GM18508 (cell line): ENCODE data around the gene PARP16.
"Not testable (repeated sequence)": the region's sequence is repeated elsewhere in the genome, so short reads cannot be mapped to it uniquely, and the experiment has no call there.

Experiments
- ATAC-seq: cut with Tn5 transposase; IDR thresholded peaks from one replicate; pipeline ENCODE4 v1.9.1; 2021; ENCODE audit warnings: moderate number of reproducible peaks; ENCODE audit not compliant: insufficient read depth, unreplicated experiment

The PARP16 gene

GRCh38 chr15:65285291-65286068 is 1.2 kb downstream of the PARP16 start:
- ATAC-seq = no peak

- no peak for ATAC-seq
Observed at GRCh38 chr15:65278480-65278879, 8.2 kb downstream of the PARP16 start.

GRCh38 chr15:65277015-65277414 is 9.7 kb downstream of the PARP16 start:
- no peak for ATAC-seq

- ATAC-seq = no peak
Observed at GRCh38 chr15:65275728-65276126, 11.0 kb downstream of the PARP16 start.

GRCh38 chr15:65275104-65275727 is 11.5 kb downstream of the PARP16 start:
- ATAC-seq = no peak

GRCh38 chr15:65270811-65271545 is 15.7 kb downstream of the PARP16 start:
- ATAC-seq = not testable (repeated sequence)

- ATAC-seq = no peak
Observed at GRCh38 chr15:65268411-65268810, 18.3 kb downstream of the PARP16 start.

GRCh38 chr15:65266469-65266868 is 20.2 kb downstream of the PARP16 start:
- ATAC-seq = no peak

- no peak for ATAC-seq
Observed at GRCh38 chr15:65264863-65265430, 21.7 kb downstream of the PARP16 start.

GRCh38 chr15:65263313-65263712 is 23.4 kb downstream of the PARP16 start:
- ATAC-seq = no peak

- no peak for ATAC-seq
Observed at GRCh38 chr15:65260968-65261367, 25.7 kb downstream of the PARP16 start.

- no peak for ATAC-seq
Observed at GRCh38 chr15:65259367-65259797, 27.3 kb downstream of the PARP16 start.

GRCh38 chr15:65258375-65259262 is 28.1 kb downstream of the PARP16 start:
- no peak for ATAC-seq

GRCh38 chr15:65255486-65256140 is 31.1 kb downstream of the PARP16 start:
- ATAC-seq = no peak

GRCh38 chr15:65254758-65255157 is 31.9 kb downstream of the PARP16 start:
- ATAC-seq = no peak

- no peak for ATAC-seq
Observed at GRCh38 chr15:65254356-65254755, 32.3 kb downstream of the PARP16 start.

- no peak for ATAC-seq
Observed at GRCh38 chr15:65249641-65250040, 37.0 kb downstream of the PARP16 start.

- ATAC-seq = no peak
Observed at GRCh38 chr15:65248511-65249255, 38.0 kb downstream of the PARP16 start.

GRCh38 chr15:65246939-65247338 is 39.7 kb downstream of the PARP16 start:
- no peak for ATAC-seq
